Dedifferentiated amniotic fluid mesenchymal stem cell (primary cell): ENCODE results near the gene OR2T11.
"Not testable (repeated sequence)": the region's sequence is repeated elsewhere in the genome, so short reads cannot be mapped to it uniquely, and the experiment has no call there.

Source experiments
- DNase-seq: peaks from one replicate; pipeline ENCODE4 v3.0.0-alpha.2; 2016; ENCODE audit errors: extremely low spot score

OR2T11 gene

GRCh38 chr1:248634991-248635390, at the start of gene OR2T11:
OR2T11 (minus strand) TSS chr1:248635091; CDS start chr1:248627128, 7,963 bp downstream.
- not testable (repeated sequence) for DNase-seq

- DNase-seq, result no peak
Observed at GRCh38 chr1:248681651-248682050, 46.8 kb upstream of the OR2T11 start.

GRCh38 chr1:248670003-248670402, 35.1 kb upstream of the OR2T11 start:
- no peak for DNase-seq

DNA sequence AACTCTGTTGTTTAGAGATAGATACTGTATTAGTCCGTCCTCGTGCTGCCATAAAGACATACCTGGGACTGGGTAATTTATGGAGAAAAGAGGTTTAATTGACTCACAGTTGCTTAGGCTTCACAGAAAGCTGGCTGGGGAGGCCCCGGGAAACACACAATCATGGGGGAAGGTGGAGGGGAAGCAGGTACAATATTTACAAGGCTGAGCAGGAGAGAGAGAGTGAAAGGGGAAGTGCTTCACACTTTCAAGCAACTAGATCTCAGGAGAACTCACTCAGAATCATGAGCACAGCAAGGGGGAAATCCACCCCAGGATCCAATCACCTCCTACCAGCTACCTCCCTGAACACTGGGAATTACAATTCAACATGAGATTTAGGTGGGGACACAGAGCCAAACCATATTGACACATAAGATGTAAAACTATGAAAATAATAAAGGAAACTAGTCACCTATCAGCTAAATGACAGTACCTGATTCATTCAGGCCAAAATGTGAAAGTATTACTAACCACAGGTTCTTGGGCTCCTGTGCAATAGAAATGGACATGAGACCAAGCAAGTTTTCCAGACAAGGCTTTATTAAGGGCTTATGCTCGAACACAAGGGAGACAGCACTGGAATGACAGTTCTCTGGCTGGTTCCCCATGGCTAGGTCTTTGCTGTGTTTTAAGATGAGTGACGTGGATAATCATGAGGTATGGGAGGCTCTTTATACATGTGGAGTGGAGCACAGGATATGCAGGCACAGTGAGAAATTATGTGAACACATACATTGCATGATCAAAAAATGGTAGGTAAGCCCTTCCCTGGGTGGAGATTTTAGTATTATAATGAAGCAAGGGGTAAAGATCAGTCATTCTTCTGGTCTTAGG, 28.8 kb upstream of the OR2T11 start:
- DNase-seq, result not testable (repeated sequence)

GRCh38 chr1:248656797-248657196, 21.9 kb upstream of the OR2T11 start:
- DNase-seq, result not testable (repeated sequence)

DNA sequence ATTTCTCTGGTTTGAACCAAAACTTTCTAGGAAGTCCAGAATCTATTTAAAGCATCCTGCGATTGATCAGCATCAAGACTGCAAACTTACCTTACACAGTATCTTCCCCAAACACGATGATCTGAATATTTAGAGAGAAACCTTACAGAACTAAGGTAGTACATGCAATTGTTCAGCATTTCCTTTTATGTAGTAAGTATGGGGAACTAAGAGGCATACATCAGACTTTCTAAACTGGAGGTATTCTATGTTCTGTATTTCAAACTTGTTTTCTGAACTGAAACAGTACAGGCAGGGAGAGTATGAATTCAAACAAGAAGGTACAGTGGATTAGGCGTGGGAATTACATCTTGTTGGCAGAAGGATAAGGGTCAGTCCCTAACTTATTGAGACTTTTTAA, 20.5 kb upstream of the OR2T11 start, which contains the start of gene OR2T27:
OR2T27 (minus strand) TSS at position 175 of the 400 bp plus-strand sequence. CDS start 4,644 bp downstream, outside the sequence.
- not testable (repeated sequence) for DNase-seq

- DNase-seq, result not testable (repeated sequence)
Observed at GRCh38 chr1:248648770-248649536, 14.1 kb upstream of the OR2T11 start.

- not testable (repeated sequence) for DNase-seq
Observed at GRCh38 chr1:248645178-248645577, 10.3 kb upstream of the OR2T11 start, which contains the start of gene OR2T35. OR2T35 (minus strand) TSS chr1:248645278; CDS start chr1:248639258, 6,020 bp downstream.

- not testable (repeated sequence) for DNase-seq
Observed at GRCh38 chr1:248642971-248643651, 8.2 kb upstream of the OR2T11 start.

GRCh38 chr1:248641583-248641982, 6.7 kb upstream of the OR2T11 start:
- DNase-seq, result not testable (repeated sequence)

DNA sequence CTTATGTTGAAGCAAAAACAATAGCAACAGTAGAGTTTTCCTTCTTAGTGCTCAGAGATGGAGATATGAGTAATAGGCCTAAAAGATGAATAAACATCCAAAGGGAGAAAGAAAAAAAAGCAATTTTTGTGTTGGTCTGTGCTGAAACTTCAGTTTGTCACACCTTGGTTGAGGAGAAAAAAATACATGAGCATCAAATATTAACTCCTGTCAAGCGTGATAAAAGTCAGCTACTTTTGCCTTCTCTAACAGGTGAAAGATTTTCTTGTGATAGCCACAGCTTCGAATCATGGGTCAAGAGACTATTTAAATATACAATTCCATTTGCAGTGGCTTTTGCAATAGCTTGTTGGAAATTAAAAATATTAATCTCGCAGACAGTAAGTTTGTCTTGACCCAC, 6.0 kb upstream of the OR2T11 start:
- not testable (repeated sequence) for DNase-seq

DNA sequence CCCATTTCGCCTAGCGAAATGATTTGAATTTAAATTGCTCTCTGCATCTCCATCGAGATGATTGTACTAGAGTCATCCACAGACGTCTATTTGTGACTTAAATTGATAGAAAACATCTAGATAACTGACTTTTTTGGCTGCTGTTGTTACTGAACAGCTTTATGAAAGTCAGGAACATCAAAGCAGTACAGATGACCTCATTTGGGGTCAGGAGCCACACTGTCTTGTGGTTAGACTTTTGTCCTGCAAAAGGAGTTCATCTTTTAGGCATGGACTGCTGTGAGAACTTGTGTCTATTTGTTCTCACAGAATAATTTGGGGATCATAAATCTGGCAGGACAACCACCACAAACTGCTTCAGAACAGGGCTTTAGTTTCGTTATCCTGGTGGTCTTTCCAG, 4.8 kb upstream of the OR2T11 start:
- not testable (repeated sequence) for DNase-seq

GRCh38 chr1:248636612-248637011, 1.7 kb upstream of the OR2T11 start:
- DNase-seq, result not testable (repeated sequence)

GRCh38 chr1:248631354-248632008, 3.4 kb downstream of the OR2T11 start:
- peak; percentile 13 for DNase-seq

- no peak for DNase-seq
Observed at GRCh38 chr1:248630551-248630950, 4.3 kb downstream of the OR2T11 start.

DNA sequence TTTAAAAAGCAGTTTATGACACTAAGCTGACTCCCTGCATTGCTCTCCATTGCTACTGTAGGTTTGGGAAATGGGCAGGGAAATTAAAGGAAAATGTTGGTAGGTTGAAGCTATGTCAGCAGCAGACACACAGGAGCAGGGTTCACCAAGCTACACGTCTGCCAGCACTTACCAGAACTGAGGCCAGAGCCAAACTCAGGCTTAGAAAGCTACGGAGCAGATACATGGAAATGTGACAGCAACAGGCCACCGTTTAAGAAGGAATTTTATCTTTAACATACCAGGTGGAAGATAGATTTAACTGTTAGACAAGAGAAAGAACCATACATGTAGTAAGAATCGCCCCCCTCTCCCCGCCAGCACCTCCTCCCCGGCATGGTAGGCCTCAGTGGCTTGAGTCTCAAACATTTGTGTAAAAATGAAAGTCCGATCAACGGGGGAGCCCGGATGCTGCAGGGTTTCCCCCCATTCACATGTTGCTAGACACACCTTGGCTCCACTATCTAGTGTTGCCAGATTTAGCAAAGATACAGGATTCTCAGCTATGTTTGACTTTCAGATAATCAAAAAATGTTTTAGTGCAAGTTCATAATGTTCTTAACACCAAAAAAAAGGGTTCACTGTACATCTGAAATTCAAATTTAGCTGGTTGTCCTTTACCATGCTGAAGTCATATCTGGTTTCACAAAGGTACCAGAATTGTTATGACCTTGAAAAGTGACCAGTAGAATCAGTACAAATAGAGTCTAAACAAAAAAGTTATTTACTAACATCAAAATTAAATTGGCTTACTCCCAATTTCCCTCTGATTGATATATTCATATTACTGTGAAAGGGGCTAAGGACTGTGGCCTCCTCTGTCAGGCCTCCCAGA, 6.7 kb downstream of the OR2T11 start:
- peak; percentile 13 for DNase-seq

DNA sequence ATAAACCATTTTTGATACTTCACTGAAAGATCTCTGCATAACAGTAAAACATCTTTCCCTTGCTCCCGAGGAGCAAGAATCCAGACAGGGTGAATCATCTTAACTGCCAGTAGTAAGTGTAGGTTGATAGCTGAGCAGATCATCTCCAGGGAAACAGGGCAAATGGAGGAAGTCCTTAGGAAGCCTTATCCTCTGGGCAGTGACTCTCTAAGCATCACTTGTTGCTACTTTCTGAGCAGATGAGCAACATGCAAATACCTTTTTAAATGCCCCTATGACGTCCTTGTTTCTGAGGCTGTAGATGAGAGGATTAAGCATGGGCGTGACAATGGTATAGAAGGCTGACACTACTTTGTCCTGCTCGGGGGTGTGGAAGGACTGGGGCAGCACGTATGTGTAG, 8.9 kb downstream of the OR2T11 start:
- peak; percentile 4 for DNase-seq

DNA sequence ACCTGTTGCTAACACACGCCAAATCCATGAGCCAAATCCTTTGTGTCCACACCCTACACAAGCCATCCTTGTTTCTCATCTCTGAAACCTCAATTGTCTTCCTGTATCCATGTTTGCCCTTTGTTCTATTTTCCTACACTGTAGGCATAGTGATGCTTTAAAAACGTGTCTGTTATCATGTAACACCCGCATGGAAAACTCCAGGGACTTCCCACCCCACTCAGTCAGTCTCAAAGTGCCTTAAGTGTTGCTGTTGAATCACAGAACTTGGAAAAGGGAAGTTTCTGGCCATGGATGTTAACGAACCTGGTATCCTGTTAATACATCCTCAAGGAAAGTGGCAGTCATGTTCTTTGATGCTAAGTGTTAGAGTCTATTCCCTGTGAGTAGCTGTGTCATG, 9.7 kb downstream of the OR2T11 start:
- no peak for DNase-seq

GRCh38 chr1:248622570-248623001, 12.3 kb downstream of the OR2T11 start:
- no peak for DNase-seq

- DNase-seq, result no peak
Observed at GRCh38 chr1:248621770-248622169, 13.1 kb downstream of the OR2T11 start.
